ENCODE measurements around the gene ALCAM.

Gene ALCAM

DNA sequence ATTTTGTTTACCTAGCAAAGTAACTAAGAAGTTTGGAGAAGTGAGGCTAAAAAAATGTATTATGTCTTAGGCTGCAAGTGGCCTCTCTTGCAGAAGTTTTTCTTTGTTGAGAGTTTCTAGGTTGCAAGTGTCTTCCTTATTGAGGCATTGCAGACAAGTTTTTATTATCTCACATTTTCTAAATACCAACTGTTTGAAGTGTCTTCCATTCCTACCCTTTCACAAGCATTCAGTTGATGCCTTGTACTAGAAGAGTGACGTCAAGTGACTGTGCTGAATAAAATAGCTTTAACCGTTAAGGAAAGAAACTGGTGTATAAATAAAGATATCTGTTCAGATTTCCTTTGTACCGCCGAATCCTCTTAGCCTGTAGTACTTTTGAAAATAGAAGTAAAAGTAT, 123.3 kb downstream of the ALCAM start:
- ATAC-seq: no peak
- TF ChIP-seq CSDC2 (CRISPR knock-in tag; IDR thresholded peaks at IDR 0.05): no peak
- TF ChIP-seq RARB (CRISPR knock-in tag; IDR thresholded peaks at IDR 0.05): no peak
- TF ChIP-seq ARNTL (CRISPR knock-in tag; IDR thresholded peaks at IDR 0.05; ENCODE audit: borderline replicate concordance, low read depth): no peak
- no peak for TF ChIP-seq ZFP3 (CRISPR knock-in tag; IDR thresholded peaks at IDR 0.05)
- TF ChIP-seq ISL1 (CRISPR knock-in tag; IDR thresholded peaks at IDR 0.05): no peak
- no peak for TF ChIP-seq ESRRG (CRISPR knock-in tag; IDR thresholded peaks at IDR 0.05)
- TF ChIP-seq ZNF8 (CRISPR knock-in tag; IDR thresholded peaks at IDR 0.05): no peak
- no peak for TF ChIP-seq OSR1 (CRISPR knock-in tag; IDR thresholded peaks at IDR 0.05)
- TF ChIP-seq, protein P1, sequence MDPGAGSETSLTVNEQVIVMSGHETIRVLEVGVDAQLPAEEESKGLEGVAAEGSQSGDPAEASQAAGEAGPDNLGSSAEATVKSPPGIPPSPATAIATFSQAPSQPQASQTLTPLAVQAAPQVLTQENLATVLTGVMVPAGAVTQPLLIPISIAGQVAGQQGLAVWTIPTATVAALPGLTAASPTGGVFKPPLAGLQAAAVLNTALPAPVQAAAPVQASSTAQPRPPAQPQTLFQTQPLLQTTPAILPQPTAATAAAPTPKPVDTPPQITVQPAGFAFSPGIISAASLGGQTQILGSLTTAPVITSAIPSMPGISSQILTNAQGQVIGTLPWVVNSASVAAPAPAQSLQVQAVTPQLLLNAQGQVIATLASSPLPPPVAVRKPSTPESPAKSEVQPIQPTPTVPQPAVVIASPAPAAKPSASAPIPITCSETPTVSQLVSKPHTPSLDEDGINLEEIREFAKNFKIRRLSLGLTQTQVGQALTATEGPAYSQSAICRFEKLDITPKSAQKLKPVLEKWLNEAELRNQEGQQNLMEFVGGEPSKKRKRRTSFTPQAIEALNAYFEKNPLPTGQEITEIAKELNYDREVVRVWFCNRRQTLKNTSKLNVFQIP (CRISPR knock-in tag; IDR thresholded peaks at IDR 0.05; ENCODE audit: borderline replicate concordance, low read depth): no peak
- no peak for TF ChIP-seq CREB5 (CRISPR knock-in tag; IDR thresholded peaks at IDR 0.05; ENCODE audit: low read depth)
- TF ChIP-seq SNAI2 (CRISPR knock-in tag; IDR thresholded peaks at IDR 0.05): no peak
- no peak for TF ChIP-seq ZC3H10 (CRISPR knock-in tag; IDR thresholded peaks at IDR 0.05)
- TF ChIP-seq TCF4 (CRISPR knock-in tag; IDR thresholded peaks at IDR 0.05; ENCODE audit: borderline replicate concordance): no peak
- TF ChIP-seq ZNF565 (CRISPR knock-in tag; conservative IDR thresholded peaks at IDR 0.05; ENCODE audit: low read depth): no peak

DNA sequence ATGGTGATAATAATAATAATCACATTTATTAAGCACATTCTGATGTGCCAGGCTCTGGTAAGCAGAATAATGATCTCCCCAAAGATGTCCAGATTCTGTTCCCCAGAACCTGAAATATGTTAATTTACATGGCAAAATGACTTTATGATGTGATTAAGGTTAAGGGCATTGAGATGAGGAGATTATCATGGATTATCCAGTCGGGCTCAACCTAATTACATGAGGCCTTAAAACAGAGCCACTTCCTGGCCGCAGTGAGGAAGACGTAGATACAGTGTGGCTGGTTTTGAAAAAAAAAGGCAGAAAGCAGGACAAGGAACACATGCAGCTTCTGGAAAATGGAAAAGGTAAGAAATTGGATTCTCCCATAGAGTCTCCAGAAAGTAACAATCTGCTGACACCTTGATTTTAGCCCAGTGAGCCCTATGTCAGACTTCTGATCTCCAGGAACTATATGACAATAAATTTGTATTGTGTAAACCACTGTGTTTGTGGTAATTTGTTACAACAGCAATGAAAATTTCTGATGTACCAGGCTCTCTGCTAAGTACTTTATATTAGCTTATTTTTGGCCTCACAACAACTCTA, 126.7 kb downstream of the ALCAM start:
- ATAC-seq: no peak
- TF ChIP-seq BACH2 (CRISPR knock-in tag; IDR thresholded peaks at IDR 0.05; ENCODE audit: borderline replicate concordance) (no peak), ESRRG (CRISPR knock-in tag; IDR thresholded peaks at IDR 0.05) (no peak), ZC3H10 (CRISPR knock-in tag; IDR thresholded peaks at IDR 0.05) (no peak), CSDC2 (CRISPR knock-in tag; IDR thresholded peaks at IDR 0.05) (no peak), SNAI2 (CRISPR knock-in tag; IDR thresholded peaks at IDR 0.05) (no peak), ARNTL (CRISPR knock-in tag; IDR thresholded peaks at IDR 0.05; ENCODE audit: borderline replicate concordance, low read depth) (no peak), GLIS3 (CRISPR knock-in tag; IDR thresholded peaks at IDR 0.05) (no peak), CREB5 (CRISPR knock-in tag; IDR thresholded peaks at IDR 0.05; ENCODE audit: low read depth) (no peak), ZFP3 (CRISPR knock-in tag; IDR thresholded peaks at IDR 0.05) (no peak), ZFP30 (CRISPR knock-in tag; IDR thresholded peaks at IDR 0.05) (no peak), PPARA (CRISPR knock-in tag; IDR thresholded peaks at IDR 0.05; ENCODE audit: borderline replicate concordance) (no peak)
- TF ChIP-seq, protein P1 (CRISPR knock-in tag; IDR thresholded peaks at IDR 0.05; ENCODE audit: borderline replicate concordance, low read depth): no peak

GRCh38 chr3:105495021-105495420, 128.3 kb downstream of the ALCAM start:
- no peak for ATAC-seq
- TF ChIP-seq ZNF8 (CRISPR knock-in tag; IDR thresholded peaks at IDR 0.05): no peak
- TF ChIP-seq, protein P2, sequence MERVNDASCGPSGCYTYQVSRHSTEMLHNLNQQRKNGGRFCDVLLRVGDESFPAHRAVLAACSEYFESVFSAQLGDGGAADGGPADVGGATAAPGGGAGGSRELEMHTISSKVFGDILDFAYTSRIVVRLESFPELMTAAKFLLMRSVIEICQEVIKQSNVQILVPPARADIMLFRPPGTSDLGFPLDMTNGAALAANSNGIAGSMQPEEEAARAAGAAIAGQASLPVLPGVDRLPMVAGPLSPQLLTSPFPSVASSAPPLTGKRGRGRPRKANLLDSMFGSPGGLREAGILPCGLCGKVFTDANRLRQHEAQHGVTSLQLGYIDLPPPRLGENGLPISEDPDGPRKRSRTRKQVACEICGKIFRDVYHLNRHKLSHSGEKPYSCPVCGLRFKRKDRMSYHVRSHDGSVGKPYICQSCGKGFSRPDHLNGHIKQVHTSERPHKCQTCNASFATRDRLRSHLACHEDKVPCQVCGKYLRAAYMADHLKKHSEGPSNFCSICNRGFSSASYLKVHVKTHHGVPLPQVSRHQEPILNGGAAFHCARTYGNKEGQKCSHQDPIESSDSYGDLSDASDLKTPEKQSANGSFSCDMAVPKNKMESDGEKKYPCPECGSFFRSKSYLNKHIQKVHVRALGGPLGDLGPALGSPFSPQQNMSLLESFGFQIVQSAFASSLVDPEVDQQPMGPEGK (CRISPR knock-in tag; IDR thresholded peaks at IDR 0.05; ENCODE audit: borderline replicate concordance): no peak
- no peak for TF ChIP-seq ARNTL (CRISPR knock-in tag; IDR thresholded peaks at IDR 0.05; ENCODE audit: borderline replicate concordance, low read depth)
- no peak for TF ChIP-seq PPARA (CRISPR knock-in tag; IDR thresholded peaks at IDR 0.05; ENCODE audit: borderline replicate concordance)
- TF ChIP-seq GLIS3 (CRISPR knock-in tag; IDR thresholded peaks at IDR 0.05): no peak
- TF ChIP-seq OSR1 (CRISPR knock-in tag; IDR thresholded peaks at IDR 0.05): no peak
- no peak for TF ChIP-seq TOX (CRISPR knock-in tag; IDR thresholded peaks at IDR 0.05; ENCODE audit: borderline replicate concordance)
- no peak for TF ChIP-seq ZFP30 (CRISPR knock-in tag; IDR thresholded peaks at IDR 0.05)
- no peak for TF ChIP-seq RARB (CRISPR knock-in tag; IDR thresholded peaks at IDR 0.05)
- no peak for TF ChIP-seq ZFP3 (CRISPR knock-in tag; IDR thresholded peaks at IDR 0.05)
- no peak for TF ChIP-seq TCF4 (CRISPR knock-in tag; IDR thresholded peaks at IDR 0.05; ENCODE audit: borderline replicate concordance)
- TF ChIP-seq CSDC2 (CRISPR knock-in tag; IDR thresholded peaks at IDR 0.05): no peak
- no peak for TF ChIP-seq ZNF70 (CRISPR knock-in tag; IDR thresholded peaks at IDR 0.05)
- no peak for TF ChIP-seq SNAI2 (CRISPR knock-in tag; IDR thresholded peaks at IDR 0.05)
- no peak for TF ChIP-seq ESRRG (CRISPR knock-in tag; IDR thresholded peaks at IDR 0.05)

Data from SK-N-SH treated with all-trans-retinoic acid at 6 μM for 48 hours (cell line).